RCC 7860 (cell line): ENCODE measurements around the gene MIOX.
"Not testable (repeated sequence)": the region's sequence is repeated elsewhere in the genome, so short reads cannot be mapped to it uniquely, and the experiment has no call there.

Experiments used
- DNase-seq: peaks from one replicate; pipeline ENCODE4 v3.0.0-alpha.2; 2015; ENCODE audit warnings: low spot score
- FAIRE-seq: peaks from 2 replicates; lab custom pipeline; 2012; peaks lifted over from hg19 to GRCh38; lab: Jason Lieb, UNC

MIOX gene

DNA sequence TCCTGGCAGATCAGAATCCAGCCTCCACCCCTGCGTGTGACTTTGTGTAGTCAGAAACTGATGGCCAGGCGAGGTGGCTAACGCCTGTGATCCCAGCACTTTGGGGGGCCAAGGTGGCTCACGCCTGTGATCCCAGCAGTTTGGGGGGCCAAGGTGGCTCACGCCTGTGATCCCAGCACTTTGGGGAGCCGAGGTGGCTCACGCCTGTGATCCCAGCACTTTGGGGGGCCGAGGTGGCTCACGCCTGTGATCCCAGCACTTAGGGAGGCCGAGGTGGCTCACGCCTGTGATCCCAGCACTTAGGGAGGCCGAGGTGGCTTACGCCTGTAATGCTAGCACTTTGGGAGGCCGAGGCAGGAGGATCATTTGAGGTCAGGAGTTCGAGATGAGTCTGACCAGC, 26.5 kb downstream of the MIOX start:
- no peak for DNase-seq
- FAIRE-seq = no peak

DNA sequence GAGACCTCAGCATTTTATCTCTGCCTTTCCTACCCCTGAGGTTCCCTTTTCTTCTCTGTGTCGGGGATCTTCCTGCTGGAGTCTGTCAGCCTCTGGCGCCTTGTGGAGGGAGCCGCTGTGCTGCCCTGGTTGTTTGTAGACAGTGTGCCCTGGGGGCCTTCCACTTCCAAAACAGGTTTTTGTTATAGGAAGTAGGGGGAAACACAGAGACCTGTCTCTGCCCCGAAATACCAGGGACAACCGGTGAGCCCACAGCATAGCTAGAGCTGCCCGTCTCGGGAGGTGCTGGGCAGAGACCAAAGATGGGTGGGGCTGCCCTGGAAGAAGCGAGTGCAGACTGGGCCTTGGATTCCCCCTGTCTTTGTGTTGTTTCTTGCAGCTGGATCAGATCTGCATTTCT, 29.4 kb downstream of the MIOX start:
- no peak for FAIRE-seq
- DNase-seq = no peak

DNA sequence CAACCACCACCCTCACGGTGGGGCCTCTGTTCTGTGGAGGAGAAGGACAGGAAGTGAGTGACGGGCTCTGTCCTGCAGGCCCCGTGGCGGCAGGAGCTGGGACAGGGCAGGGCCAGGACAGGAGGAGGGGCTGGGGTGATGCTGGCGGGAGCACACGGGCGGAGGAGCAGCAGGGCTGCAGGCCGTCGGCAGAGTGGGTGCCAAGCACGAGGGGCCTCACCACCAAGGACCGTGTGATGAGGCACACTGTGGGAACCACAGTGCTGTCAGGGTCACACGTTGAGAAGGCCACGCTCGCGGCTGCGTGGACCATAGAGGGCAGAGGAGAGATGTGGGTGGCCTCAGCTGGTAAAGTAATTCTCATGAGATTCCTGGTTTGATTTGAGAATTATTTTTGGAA, 30.2 kb downstream of the MIOX start:
- DNase-seq = no peak
- FAIRE-seq = no peak

DNA sequence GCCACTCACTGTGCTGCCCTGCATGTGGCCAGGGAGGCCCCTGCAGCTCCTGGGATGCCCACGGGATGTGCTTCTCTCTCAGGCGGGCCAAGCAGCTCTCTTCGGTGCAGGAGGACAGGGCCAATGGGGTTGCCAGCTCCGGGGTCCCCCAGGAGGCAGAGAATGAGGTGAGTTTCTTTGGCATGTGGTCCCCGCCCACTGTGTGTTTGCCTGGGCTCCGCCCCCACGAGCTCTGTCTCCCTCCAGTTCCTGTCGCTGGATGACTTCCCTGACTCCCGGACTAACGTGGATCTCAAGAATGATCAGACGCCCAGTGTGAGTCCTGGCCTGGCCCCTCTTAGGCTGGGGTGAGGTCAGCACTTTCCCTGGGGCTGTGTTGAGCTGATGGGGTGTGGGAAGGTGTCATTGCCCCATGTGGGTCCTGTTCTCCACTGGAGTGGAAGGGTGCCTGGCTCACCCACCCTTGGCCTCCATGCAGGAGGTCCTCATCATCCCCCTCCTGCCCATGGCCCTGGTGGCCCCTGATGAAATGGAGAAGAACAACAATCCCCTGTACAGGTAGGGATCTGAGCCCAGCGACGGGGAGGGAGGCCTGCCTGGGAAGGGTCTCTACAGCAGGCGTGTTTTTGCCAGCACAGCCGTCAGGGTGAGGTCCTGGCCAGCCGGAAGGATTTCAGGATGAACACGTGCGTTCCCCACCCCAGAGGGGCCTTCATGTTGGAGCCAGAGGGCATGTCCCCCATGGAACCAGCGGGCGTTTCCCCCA, 31.0 kb downstream of the MIOX start:
- DNase-seq (no peak), FAIRE-seq (no peak)

DNA sequence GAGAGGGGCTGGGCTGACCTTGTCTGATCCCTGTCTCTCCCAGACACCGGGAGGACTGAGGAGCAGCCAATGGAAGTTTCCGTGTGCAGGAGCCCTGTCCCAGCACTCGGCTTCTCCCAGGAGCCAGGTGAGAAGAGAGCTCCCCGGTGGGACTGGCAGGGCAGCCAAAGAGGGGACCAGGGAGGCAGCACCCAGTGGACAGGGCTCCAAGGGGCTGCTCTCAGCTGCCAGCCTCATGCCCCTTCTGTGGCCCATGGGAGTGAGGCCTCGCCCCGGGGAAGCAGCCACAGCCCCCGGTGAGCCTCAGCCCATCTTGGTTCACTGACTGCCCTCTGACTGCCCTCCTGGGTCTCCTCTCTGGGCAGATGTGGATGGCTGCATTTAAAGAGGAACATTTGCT, 31.9 kb downstream of the MIOX start:
- FAIRE-seq (no peak), DNase-seq (no peak)

DNA sequence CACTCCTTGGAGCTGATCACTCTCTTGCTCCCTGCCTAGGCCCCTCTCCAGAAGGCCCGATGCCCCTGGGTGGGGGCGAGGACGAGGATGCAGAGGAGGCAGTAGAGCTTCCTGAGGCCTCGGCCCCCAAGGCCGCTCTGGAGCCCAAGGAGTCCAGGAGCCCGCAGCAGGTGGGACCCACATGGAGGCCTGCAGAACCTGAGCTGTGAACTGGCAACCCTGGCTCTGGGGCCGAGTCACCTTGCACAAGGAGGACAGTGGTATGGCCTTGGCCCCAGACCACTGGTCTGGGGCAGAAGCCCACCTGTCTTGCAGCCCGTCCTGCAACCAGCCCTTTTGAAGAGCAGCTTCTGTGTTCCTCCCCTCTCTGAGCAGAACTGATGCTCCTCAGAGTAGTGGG, 32.5 kb downstream of the MIOX start:
- no peak for DNase-seq
- no peak for FAIRE-seq

DNA sequence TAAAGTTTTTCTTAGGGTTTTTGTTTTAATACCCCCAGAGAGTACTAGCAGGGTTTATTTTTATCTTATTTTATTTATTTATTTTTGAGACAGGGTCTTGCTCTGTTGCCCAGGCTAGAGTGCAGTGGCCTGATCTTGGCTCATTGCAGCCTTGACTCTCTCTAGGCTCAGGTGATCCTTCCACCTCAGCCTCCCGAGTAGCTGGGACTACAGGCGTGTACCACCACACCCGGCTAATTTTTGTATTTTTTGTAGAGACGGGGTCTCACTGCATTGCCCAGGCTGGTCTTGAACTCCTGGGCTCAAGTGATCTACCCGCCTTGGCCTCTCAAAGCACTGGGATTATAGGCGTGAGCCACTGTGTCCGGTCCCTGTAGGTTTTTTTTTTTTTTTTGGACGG, 33.5 kb downstream of the MIOX start:
- not testable (repeated sequence) for FAIRE-seq, DNase-seq

DNA sequence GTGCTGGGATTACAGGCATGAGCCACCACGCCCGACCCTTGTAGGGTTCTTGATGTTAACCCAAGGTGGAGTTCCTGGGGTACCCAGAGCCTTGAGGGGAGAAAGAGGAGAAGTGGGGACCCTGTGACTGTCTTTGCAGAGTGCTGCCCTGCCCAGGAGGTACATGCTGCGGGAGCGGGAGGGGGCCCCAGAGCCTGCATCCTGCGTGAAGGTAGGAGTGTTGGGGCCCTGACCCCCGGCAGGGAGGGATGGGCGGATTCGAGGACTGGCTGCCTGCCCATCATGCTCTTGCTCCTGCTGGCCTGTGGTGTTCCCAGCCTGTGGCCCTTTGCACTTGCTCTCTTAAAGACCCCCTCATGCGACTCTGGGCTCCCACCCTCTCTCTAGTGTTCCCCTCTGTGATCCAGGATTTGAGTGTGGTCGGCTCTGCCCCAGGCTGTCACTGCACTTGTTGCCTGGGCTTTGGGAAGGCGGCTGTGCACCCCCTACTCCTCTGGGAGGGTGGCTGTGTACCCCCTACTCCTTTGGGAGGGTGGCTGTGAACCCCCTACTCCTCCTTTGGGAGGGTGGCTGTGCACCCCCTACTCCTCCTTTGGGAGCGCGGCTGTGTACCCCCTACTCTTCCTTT, 34.3 kb downstream of the MIOX start:
- FAIRE-seq (no peak), DNase-seq (no peak)

DNA sequence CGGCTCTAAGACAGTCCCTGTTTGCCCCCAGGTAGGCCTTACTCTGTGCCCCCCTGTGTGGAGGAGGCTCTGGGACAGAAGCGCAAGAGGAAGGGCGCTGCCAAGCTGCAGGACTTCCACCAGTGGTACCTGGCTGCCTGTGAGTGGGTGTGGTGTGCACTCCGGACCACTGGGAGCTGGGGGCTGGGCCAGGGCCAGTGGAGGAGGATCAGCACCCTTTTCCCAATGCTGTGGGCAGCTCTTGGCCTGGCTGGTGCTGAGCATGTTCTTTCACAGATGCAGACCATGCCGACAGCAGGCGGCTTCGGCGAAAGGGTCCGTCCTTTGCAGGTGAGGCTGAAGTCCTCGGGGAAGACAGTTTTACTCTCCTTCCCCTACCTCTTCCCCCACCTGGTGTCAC, 35.1 kb downstream of the MIOX start:
- DNase-seq (no peak), FAIRE-seq (no peak)

DNA sequence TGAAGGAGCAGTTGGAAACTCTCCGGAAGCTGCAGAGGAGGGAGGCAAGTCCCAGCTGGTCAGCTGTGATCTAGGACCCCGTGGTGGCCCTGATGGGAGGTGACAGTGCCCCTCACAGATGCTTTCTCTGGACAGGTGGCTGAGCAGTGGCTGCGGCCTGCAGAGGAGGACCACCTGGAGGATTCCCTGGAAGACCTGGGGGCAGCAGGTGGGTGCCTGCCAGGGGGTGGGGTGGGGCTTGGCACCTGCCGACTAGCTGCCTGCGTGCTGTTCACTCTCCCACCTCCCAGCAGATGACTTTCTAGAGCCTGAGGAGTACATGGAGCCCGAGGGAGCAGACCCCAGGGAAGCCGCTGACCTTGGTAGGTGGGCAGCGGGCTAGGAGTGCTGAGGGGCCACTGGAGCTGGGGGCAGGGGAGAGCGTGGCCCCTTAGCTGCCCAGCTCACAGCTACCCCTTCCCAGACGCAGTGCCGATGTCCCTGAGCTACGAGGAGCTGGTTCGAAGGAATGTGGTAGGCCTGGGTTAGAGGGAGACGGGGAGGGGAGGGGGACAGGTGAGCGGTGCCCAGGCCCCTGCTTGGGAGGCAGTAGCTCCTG, 35.6 kb downstream of the MIOX start:
- DNase-seq (no peak), FAIRE-seq (no peak)

DNA sequence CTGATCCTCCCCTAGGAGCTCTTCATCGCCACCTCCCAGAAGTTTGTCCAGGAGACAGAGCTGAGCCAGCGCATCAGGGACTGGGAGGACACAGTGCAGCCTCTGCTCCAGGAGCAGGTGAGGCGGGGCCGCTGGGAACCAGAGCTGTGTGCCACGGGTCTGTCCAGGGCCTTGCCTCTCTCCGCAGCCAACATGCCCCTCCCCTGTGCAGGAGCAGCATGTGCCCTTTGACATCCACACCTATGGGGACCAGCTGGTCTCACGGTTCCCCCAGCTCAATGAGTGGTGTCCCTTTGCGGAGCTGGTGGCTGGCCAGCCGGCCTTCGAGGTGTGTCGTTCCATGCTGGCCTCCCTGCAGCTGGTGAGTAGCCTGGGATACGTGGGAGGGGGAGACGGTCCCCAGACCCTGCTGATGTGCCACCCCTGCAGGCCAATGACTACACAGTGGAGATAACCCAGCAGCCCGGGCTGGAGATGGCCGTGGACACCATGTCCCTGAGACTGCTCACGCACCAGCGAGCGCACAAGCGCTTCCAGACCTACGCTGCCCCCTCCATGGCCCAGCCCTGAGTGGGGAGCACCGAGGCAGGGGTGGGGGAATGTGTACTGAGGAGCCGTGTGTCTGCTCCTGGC, 36.3 kb downstream of the MIOX start:
- FAIRE-seq (no peak), DNase-seq (no peak)

DNA sequence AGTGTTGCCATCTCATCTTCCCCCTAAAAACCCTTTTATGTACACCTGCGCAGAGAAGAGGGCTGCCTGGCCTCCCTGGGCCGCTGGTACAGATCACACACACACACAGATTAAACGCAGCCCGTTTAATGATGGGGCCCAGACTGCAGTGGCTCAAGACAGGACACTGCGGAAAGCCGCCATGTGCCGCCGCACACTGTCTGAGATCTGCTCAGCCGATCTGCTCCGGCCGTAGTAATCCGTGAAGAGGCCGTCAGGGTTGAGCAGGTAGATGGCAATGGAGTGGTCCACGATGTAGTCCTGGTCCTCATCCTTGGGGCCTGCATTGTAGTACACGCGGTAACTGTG, 36.8 kb downstream of the MIOX start:
- no peak for DNase-seq
- no peak for FAIRE-seq

DNA sequence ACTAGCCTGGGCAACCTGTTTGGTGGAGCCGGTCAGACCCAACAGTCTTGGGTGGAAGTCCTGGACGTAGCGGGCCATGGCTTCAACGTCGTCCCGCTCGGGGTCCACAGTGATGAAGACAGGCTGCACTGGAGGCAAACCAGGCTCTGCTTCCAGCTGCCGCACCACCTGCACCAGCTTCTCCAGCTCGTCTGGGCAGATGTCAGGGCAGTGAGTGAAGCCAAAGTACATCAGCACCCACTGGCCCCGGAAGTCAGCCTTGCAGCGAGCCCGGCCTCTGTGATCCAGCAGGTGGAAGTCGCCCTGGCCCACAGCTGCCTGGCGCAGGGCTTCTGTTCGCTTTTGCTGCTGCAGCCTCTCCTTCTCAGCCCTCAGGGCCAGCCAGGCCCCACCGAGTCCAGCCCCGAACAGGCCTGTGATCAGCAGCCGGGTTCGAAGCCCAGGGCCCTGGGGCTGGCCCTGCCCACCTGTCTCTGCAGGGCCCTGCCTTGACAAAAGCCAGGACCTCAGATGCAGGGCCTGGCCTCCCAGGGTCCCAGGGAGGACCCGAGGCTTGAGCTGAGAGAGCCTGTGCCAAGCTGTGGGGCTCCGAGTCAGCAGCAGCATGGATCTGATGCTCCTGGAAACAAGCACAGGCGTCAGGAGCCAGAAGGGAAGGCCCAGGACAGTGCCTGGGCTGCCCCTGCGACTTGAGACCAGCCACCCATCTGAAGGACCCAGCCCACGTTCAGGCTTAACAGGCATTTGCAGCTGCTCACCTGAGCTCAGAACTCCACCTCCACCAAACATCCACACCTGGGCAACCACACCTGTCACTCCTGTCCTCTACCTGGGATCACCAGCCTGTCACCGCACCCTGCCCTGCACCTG, 37.4 kb downstream of the MIOX start:
- no peak for FAIRE-seq
- no peak for DNase-seq

DNA sequence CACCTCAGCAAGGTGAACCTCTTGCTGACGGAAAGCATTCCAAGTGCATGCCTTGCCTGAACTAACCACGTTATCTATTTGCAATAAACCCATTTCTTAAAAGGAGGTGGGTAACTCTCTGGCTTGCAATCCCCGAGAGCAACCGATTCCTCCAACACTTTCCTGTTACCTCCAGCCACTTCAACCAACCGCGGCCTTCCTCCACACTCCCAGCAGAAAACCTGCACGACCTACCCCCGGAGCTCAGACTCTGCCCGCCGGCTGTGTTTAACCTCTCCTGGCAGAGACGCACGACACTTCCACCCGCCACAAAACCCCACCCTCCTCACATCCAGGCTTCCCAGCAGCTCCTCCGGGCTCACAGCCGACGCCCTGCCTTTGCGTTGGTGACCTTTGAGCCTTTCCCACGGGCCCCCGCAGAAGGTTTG, 38.0 kb downstream of the MIOX start:
- no peak for DNase-seq

DNA sequence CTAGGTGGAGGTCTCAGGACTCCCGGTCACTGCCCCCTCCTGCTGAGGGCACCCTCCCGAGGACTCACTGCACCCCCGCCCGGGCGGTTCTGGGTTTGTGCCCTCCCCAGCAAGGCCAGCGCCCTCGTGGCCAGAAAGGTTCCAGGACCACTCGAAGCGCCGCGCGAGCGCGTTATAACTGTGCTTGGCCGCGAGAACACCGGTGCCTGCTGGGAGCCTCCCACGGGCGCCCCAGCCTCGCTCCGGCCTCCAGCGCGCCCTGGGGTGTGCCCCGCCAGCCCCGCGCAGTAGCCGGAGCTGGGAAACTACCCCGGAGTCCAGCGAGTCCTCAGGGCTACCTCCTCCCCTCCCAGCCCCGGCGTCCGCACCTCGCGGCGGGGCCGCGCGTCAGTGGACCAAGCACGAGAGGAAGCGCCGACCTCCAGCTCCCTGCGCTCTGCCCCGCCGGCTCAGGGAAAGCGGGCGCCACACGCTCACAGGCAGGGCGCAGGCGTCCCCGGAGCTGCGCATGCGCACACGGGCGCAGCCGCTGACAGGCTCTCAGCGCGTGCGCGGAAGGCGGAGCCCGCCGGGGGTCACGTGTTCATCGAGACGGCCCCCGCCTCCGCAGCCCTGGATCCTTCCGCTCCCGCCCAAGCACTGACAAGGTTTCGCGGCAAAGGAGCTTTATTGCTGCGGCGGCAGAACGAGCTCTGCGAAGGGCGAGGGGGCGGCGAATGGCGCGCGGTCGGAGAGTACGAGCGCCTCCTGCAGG, 38.6 kb downstream of the MIOX start, which contains the start of gene SCO2:
TSS of gene SCO2 (minus strand) at position 495 of the 754 bp plus-strand sequence. CDS start 1,187 bp downstream, outside the sequence.
- no peak for FAIRE-seq

More for the DNA sequence above, 38.0 kb downstream of the MIOX start:
- no peak for FAIRE-seq

DNA sequence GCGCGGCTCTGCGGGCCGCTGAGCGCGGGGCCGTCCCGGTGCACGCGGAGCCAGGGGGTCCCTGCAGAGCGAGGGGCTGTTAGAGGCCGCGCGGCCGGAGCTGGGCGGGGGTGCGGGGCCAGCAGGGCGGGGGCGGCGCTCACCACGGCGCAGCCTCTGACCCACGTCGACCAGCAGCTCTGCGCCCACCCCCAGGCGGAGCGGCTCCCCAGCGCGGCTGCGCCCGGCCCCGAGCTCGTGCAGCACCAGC, 39.1 kb downstream of the MIOX start:
- FAIRE-seq = no peak
- DNase-seq = no peak

More for the DNA sequence above, 38.6 kb downstream of the MIOX start, which contains the start of gene SCO2:
- DNase-seq = peak; percentile 91

DNA sequence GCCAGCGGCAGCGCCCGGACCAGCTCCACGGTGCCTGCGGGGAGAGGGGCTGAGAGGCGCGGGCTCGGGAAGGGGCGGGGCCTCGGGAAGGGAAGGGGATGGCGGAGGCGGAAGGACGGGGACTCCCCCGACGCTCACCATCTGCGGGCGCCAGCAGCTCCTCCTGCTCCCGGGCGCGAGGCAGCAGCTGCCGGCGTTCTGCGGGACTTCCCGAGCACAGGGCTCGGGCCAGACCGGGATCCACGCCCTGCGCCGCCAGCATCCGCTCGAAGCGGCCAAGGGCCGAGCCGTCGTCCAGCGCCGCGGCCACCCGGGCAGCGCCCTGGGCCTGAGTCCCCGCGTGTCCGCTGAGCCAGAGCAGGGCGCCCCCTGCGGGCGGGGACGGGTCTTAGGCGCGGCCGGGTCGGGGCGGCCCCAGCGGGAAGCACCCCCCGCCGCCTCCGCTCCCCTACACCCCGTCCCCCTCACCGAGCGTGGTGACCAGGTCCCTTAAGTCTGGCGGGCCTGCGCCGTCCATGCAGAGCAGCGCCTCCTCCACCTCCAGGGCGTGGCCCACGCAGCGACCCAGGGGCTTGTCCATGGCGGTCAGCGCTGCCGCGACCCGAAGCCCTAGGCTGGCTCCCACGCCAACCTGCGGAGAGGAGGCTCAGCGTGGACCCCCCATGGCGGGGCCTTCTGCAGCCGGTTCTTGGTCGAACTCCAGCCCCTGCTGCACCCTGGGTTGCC, 39.6 kb downstream of the MIOX start:
- FAIRE-seq = no peak

DNA sequence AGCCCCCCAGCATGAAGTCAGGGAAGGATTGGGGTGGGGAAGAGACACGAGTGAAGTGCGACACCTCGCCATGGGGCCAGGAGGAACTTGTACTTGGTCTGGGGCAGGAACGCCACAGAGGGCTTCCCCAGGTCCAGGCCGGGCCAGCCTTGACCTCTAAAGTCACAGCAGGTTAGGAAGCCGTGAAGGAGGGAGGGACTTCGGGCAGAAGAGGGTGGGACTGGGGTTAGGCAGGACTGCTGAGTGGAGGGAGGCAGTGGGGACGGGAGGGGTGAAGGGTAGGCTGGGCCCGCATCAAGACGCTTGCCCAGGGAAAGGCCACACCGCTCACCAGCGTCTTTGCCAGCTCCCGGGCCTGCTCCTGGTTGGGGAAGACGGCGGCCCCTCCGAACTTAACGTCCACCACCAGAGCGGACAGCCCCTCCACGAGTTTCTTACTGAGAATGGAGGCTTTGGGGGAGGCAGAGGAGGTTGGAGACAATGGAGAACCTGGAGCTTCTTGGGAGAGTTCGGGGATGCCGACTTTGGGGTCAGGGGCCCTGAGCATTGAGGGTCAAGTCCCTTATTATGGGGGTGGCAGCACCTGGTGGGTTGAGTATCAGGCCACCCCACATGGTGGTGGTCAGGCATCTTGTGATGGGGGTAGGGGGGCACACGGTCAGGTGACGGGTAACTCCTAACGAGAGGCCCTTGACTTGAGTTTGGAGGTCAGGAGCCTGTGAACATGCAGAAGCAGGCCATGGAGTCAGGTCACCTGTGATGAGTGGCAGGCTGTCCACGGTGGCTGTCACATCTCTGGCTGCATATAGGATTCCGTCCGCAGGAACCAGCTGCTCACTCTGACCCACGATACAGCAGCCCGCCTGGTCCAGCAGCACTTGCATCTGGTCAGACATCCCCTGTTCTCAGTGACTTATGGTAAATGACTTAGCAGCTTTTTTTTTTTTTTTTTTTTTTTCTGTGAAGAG, 40.5 kb downstream of the MIOX start:
- FAIRE-seq (no peak), DNase-seq (peak; percentile 25)

More for the DNA sequence above, 39.6 kb downstream of the MIOX start:
- DNase-seq = peak; percentile 51
